GM18505 (cell line): ENCODE data around the gene PEX14.

Experiments used
- ATAC-seq: cut with Tn5 transposase; IDR thresholded peaks from one replicate; pipeline ENCODE4 v1.9.1; 2021; ENCODE audit not compliant: unreplicated experiment
- POLR2A ChIP-seq: IDR thresholded peaks from 4 replicates; pipeline ENCODE4 v1.6.1; 2011; ENCODE audit warnings: borderline replicate concordance; ENCODE audit not compliant: insufficient read depth, insufficient read length; ENCODE audit errors: extremely low read depth

Gene PEX14

DNA sequence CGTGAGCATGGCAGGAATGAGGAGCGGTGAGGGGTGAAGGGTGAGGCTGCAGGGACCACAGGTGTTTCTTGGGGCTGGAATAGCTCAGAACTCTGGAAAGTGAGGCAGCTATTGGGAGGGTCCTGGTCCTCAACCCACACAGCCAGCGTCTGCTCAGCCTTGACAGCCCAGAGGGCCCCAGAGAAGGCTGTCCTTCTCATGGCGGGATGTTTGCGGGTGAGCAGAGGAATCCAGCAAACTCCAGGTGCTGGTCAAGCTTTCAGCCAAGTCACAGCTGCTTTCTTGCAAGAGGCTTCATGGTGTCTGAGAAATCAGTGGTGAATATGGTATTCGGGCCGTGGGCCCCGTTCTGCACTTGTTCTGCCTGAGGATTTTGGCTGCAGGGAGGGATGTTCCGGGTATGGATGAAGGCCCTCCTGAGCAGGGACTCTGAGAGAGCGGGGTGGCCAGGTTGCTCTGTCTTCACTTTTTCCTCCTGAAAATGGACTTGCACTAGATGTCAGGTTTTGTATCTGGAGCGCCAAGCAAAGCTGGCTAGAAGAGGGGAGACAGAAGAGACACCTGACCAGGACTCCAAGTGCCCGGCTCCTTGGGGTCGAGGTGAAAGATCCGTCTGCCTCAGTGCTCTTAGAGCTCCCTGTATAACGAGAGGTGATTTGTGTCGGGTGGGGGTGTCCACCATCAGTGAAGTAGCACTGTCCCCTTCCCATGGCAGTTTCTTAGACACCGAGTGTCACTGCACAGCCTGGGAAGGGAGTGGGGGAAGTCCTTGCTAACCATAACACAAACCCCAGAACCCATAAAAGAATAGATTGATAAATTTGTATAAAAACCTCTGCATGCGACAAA is 139.9 kb downstream of the PEX14 start:
- no peak for ATAC-seq
- no peak for TF ChIP-seq POLR2A

- no peak for ATAC-seq
- no peak for TF ChIP-seq POLR2A
Observed at GRCh38 chr1:10615332-10615731, 140.6 kb downstream of the PEX14 start.

DNA sequence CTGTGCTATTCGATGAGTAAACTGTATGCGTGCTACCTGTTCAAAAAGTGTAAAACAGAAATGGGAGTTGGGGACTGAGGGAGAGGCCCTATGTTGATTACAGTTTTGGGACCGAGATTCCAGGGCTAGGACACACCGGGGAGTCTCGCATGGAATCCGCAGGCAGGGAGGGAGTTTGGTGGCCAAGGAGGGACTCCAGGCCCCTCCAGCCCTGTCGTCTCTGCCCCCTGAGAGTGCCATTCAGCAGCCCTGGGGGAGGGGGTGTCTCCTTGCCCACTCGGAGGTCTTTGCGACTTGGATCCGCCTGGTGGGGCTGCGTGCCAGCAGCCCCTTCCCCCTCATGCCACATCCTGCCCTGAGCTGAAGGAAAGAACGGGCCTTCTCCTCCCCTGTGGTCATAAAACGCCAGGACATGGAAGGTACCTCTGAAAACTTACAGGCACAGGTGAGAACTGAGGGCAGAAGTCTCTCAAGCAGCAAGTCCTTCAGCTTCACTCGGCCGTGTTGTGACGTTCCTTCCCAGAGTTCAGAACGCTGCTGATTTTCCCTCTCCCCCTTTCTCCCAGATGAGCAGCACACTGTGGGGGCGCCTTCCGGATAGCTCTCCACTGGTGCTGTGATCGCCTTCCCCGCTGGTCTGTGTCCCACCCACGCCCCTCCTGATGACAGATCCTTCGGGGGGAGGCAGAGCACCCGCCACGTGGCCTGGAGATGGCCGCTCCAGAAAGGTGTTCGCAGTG is 141.4 kb downstream of the PEX14 start:
- TF ChIP-seq POLR2A: no peak

DNA sequence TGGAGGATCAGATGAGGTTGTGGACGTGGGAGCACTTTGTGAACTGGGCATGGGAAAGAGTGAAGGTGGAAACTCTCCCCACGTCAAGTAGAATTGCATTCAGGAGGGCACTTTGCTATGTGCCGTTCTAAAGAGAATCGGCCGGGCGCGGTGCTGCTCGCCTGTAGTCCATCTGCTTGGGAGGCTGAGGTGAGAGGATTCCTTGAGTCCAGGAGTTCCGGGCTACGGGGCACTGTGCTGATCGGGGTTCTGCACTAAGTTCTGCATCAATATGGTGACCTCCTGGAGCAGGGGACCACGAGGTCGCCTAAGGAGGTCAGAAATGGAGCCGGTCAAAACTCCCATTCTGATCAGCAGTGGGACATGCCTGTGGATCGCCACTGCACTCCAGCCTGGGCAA is 141.9 kb downstream of the PEX14 start:
- no peak for ATAC-seq

More for the DNA sequence above, 141.4 kb downstream of the PEX14 start:
- no peak for ATAC-seq

GRCh38 chr1:10617318-10617717 is 142.6 kb downstream of the PEX14 start:
- no peak for ATAC-seq
- no peak for TF ChIP-seq POLR2A

More for the DNA sequence above, 141.9 kb downstream of the PEX14 start:
- TF ChIP-seq POLR2A: no peak

DNA sequence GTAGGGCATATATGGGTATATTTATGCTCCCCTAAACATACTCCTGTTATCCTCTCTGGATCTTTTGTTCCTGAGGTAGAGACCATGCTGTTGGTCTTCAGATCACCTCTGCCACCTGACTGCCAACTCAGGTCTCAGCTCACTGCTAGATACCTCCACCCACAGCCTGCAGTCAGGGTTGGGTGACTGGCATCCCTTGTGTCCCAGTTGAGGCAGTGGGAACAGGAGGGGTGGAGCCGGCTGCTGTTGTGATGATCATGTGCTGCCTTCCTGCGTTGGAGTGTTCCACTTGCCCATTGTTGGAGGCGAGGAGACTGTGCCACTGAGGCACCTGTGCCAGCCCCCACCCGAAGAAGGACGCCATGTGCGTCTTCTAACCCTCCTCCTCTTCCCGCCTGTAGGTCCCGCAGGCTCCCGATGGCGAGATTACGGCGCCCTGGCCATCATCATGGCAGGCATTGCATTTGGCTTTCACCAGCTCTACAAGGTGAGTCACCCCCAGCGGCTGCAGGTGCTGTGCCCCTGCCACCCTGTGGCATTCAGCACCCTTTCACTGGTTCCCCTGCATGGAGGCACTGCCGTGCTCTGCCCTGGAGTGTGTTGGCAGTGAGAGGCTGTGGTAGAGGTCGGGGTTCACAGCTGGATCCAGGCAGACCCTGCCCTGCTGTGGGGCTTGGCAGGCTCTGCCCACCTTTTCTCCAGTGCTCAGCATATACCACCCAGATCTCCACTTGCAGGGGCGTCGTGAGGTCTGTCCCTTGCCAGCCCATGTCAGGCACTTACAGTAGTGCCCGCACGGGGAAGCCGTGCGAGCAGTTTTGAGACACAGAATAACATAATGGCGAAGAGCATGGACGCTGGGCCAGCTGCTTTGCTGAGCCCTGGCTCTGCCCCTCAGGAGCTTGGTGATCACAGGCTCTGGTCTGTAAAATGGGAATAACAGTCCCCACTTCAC is 143.5 kb downstream of the PEX14 start:
- ATAC-seq: no peak
- TF ChIP-seq POLR2A: no peak

DNA sequence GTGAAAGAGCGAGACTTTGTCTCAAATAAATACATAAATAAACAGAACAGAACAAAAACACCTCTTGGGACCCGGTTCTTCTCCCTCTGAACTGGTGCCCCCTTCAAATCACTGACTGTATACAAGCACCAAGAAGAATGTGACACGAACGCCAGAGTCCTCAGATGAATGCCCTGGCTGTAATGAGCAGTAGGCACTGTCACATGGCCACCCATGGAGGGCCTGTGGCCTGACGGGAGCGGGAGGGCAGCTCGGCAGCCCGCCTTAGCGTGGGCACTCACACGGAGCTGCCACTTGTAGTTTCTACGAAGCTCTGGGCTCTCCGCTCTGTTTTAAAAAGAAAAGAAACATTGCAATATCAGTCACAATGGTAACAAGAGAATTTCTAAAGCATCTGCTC is 146.0 kb downstream of the PEX14 start:
- TF ChIP-seq POLR2A: no peak
- no peak for ATAC-seq

- ATAC-seq: no peak
- TF ChIP-seq POLR2A: no peak
Observed at GRCh38 chr1:10621906-10622305, 147.2 kb downstream of the PEX14 start.

GRCh38 chr1:10622910-10623685 is 148.3 kb downstream of the PEX14 start:
- no peak for ATAC-seq
- no peak for TF ChIP-seq POLR2A

GRCh38 chr1:10623686-10624145 is 149.0 kb downstream of the PEX14 start:
- TF ChIP-seq POLR2A: no peak
- no peak for ATAC-seq

DNA sequence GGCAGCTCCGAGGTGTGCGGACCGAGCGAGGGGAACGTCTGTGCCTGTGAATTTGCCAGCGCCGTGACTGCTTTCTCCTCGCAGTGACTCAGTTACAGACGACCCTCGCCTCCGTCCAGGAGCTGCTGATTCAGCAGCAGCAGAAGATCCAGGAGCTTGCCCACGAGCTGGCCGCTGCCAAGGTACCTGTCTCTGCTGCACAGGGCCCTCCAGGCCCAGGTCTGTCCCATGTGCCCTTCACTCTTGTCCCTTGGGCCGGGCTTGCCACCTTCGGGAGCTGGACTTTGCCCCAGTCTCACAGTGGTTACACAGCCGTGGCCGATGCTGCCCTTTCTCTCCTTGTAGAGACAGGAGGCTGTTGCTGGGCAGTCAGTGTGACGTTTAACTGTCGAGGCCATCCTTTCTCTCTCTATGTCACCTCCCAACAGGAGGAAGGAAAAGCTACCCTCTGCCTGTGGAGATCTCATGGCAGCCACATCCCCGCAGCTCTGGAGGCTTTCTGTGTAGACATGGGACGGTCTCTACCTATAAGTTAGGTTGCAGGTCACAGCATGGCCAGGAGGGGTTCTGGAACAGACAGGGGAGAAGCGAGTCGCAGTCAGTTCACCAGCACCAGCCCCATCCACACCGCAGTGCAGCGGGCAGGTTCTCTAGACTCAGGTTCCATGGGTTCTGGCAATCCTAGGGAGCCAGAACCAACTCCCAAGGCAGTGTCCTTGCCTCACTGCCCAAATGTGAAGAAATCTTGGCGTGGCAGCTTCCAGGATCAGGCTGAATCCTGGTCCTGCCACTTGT is 149.7 kb downstream of the PEX14 start:
- no peak for TF ChIP-seq POLR2A
- no peak for ATAC-seq
